ENCODE measurements around the gene XYLT1. TPM values are rescaled to one million over a fixed set of nuclear protein-coding genes. Genes with fewer than 3 reads are reported as not detected.

The XYLT1 gene
- total and polyA plus RNA-seq, 4 experiments from 2014 or later: 1.4 to 48.5 (median 24.5) TPM

DNA sequence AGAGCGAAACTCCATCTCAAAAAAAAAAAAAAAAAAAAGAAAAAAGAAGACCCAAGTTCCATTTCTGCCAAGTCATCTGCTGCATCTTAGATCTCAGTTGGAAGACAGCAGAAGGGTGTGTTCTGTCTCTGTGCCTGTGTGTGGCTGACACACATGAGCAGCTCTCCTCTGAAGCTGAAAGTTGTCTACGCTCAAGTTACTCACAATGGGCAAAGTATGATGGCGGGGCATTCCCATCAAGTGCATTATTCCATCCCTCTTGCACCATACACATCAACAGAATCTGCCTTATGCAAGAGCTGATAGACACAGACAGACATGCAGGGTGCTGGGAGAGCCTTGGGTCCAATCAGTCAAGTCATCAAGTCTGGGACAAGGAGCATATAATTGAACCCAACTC is 402.2 kb downstream of the XYLT1 start:
- CTCF ChIA-PET (ENCODE audit: partially characterized antibody): no interaction called here
- H3K27me3 ChIP-seq (ENCODE audit: insufficient read depth, low read length): no peaks in the 10 kb centered on the region
- H3K4me1 ChIP-seq (ENCODE audit: insufficient read depth, low read length): peaks cover 12% of the 10 kb centered on the region
- no peak overlapping the region for H3K4me3 ChIP-seq (ENCODE audit: low read length in 2 of 2)
- Mint-ChIP-seq H3K9me3 (no peaks in the 10 kb centered on the region), H3K4me3 (no peak overlapping the region), H3K4me1 (peaks cover 15 to 21% (median 17%) of the 10 kb centered on the region in 4 donors), H3K27me3 (no peaks in the 10 kb centered on the region), H3K36me3 (no peaks in the 10 kb centered on the region), H3K27ac (peak overlapping the region in 1 of 7 donors; percentile 27)
- no peak overlapping the region for H3K27ac ChIP-seq (ENCODE audit: low read depth, low read length)
- H3K36me3 ChIP-seq (ENCODE audit: insufficient read depth, low read length): no peaks in the 10 kb centered on the region
- no peak for DNase-seq
- no peaks in the 10 kb centered on the region for H3K9me3 ChIP-seq (ENCODE audit: control insufficient read depth in 1 of 2, low read length in 2 of 2)
- intact Hi-C loops (cut with micrococcal nuclease): no loop called here
- POLR2A ChIA-PET (ENCODE audit: partially characterized antibody): no interaction called here

DNA sequence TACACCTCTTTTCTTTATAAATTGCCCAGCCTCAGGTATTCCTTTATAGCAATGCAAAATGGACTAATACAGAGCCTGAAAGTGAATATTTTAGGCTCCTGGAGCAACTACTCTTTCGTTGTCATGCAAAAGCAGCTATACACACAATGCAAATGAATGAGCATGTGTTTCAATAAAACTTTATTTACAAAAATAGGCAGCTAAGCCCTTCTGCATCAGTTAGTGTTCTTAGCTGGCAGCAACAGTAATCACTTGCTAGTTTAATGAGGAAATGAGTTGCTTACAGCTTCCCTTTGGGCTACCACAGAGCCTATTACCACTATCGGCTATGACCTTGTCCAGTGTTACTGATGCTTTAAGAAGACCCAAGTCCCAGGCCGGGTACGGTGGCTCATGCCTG is 402.9 kb downstream of the XYLT1 start:
- Histone ChIP-seq H3K4me3 (ENCODE audit: low read length in 2 of 2) (no peak overlapping the region), H3K27me3 (ENCODE audit: insufficient read depth, low read length) (no peaks in the 10 kb centered on the region), H3K36me3 (ENCODE audit: insufficient read depth, low read length) (no peaks in the 10 kb centered on the region), H3K4me1 (ENCODE audit: insufficient read depth, low read length) (peaks cover 12% of the 10 kb centered on the region), H3K27ac (ENCODE audit: low read depth, low read length) (no peak overlapping the region), H3K9me3 (ENCODE audit: control insufficient read depth in 1 of 2, low read length in 2 of 2) (no peaks in the 10 kb centered on the region)
- CTCF ChIA-PET (ENCODE audit: partially characterized antibody): no interaction called here
- Mint-ChIP-seq H3K4me1 (peaks cover 15 to 21% (median 17%) of the 10 kb centered on the region in 4 donors), H3K27me3 (no peaks in the 10 kb centered on the region), H3K27ac (peak overlapping the region in 1 of 7 donors; percentile 26), H3K36me3 (no peaks in the 10 kb centered on the region), H3K4me3 (no peak overlapping the region), H3K9me3 (no peaks in the 10 kb centered on the region)
- no peak for DNase-seq
- intact Hi-C loops (cut with micrococcal nuclease): no loop called here
- POLR2A ChIA-PET (ENCODE audit: partially characterized antibody): no interaction called here

DNA sequence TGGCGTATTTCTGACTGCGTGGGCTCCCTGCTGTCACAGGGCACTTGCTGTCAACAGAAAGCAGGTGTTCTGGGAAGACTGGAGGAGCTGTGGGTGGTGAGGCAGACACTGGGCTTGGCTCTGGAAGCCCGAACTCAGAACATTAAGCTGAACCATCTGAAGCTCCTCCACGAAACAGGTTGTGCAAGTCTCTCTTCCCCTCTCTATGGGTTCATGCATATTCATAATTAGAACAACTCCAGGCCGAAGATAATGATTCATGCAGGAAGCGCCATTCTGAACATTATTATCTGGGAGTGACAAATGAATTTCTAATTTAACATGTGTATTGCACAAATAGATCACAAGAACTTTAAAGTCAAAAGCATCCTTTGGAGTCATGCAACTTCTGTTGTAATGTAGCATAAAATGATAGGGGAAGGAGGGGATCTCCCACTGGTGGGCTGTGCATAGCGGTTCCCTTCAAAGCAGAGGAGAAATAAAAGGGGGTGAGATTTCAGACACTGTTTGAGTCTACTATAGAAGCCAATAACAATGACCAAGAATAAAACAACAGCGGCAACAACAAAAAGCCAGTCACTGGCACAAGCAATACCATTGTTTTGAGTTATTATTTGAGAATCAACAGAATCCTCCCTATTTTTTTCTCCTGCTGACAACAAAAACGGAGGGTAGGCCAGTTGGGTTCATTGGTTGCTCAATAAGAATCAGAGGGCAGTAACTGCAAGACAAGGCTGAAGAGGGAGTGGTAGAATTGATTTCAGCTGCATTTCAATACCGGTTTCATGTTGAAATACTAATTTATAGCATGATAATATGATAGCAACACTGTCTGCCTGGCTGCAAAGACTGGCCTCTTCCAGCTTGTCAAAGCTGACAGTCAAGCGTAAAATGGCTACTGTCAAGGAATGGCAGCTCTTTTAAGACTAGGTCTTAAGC is 407.3 kb downstream of the XYLT1 start:
- DNase-seq: no peak
- ChIA-PET POLR2A (ENCODE audit: partially characterized antibody) (no interaction called here), CTCF (ENCODE audit: partially characterized antibody) (no interaction called here)
- intact Hi-C loops (cut with micrococcal nuclease): no loop called here
- no peaks in the 10 kb centered on the region for H3K9me3 Mint-ChIP-seq
- Histone ChIP-seq H3K27me3 (ENCODE audit: insufficient read depth, low read length) (no peaks in the 10 kb centered on the region), H3K4me1 (ENCODE audit: insufficient read depth, low read length) (no peaks in the 10 kb centered on the region), H3K9me3 (ENCODE audit: control insufficient read depth in 1 of 2, low read length in 2 of 2) (no peaks in the 10 kb centered on the region), H3K36me3 (ENCODE audit: insufficient read depth, low read length) (no peaks in the 10 kb centered on the region), H3K27ac (ENCODE audit: low read depth, low read length) (no peak overlapping the region), H3K4me3 (ENCODE audit: low read length in 2 of 2) (no peak overlapping the region)
- H3K4me3 Mint-ChIP-seq: no peak overlapping the region
- peak overlapping the region in 2 of 7 donors; percentile 24 to 43 for H3K27ac Mint-ChIP-seq
- H3K4me1 Mint-ChIP-seq: peaks cover 0 to 3% (median 0%) of the 10 kb centered on the region in 4 donors
- H3K27me3 Mint-ChIP-seq: no peaks in the 10 kb centered on the region
- H3K36me3 Mint-ChIP-seq: peaks cover 0 to 4% of the 10 kb centered on the region in 2 donors

DNA sequence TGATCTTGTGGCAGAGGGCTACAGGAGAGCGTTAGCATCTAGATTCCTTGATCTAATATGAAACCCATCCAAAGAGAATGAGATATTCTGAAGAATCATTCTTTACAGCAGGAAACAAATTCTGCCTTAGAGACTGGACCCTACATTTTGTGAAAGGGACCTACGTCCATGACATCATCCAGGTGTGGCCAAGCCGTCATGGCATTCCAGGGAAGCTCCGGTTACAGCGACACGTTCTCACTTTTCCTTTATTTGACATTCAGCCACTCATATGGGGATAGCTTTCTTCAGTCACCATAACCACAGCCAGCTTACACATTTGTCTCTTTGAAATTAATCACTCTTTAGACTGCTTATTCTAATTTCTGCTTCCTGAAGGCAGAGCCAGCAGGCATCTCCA is 408.1 kb downstream of the XYLT1 start:
- H3K27ac ChIP-seq (ENCODE audit: low read depth, low read length): no peak overlapping the region
- Mint-ChIP-seq H3K27me3 (no peaks in the 10 kb centered on the region), H3K9me3 (no peaks in the 10 kb centered on the region), H3K36me3 (peaks cover 0 to 4% of the 10 kb centered on the region in 2 donors), H3K27ac (peak overlapping the region in 1 of 7 donors; percentile 44), H3K4me3 (no peak overlapping the region), H3K4me1 (peaks cover 0 to 3% (median 0%) of the 10 kb centered on the region in 4 donors)
- CTCF ChIA-PET (ENCODE audit: partially characterized antibody): no interaction called here
- no peak for DNase-seq
- intact Hi-C loops (cut with micrococcal nuclease): no loop called here
- H3K27me3 ChIP-seq (ENCODE audit: insufficient read depth, low read length): no peaks in the 10 kb centered on the region
- no peaks in the 10 kb centered on the region for H3K36me3 ChIP-seq (ENCODE audit: insufficient read depth, low read length)
- POLR2A ChIA-PET (ENCODE audit: partially characterized antibody): no interaction called here
- no peaks in the 10 kb centered on the region for H3K9me3 ChIP-seq (ENCODE audit: control insufficient read depth in 1 of 2, low read length in 2 of 2)
- H3K4me1 ChIP-seq (ENCODE audit: insufficient read depth, low read length): no peaks in the 10 kb centered on the region
- no peak overlapping the region for H3K4me3 ChIP-seq (ENCODE audit: low read length in 2 of 2)

DNA sequence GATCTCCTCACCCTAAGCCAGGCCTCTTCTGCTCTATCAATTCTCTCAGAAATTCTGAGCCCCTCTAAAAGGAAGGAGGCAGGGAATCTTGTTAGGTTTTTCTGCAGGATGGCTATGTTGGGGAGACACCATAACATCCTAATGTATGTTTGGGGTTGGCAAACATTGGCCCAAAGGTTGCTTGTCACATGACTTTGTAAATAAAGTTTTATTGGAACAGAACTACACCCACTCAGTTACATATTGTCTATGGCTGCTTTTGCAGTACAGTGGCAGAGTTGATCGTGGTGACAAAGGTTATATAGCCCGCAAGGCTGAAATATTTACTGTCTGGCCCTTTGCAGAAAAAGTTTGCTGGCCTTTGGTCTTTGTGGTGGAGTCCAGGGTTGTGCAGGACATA is 409.4 kb downstream of the XYLT1 start:
- Histone ChIP-seq H3K27ac (ENCODE audit: low read depth, low read length) (no peak overlapping the region), H3K4me1 (ENCODE audit: insufficient read depth, low read length) (no peaks in the 10 kb centered on the region), H3K9me3 (ENCODE audit: control insufficient read depth in 1 of 2, low read length in 2 of 2) (no peaks in the 10 kb centered on the region), H3K27me3 (ENCODE audit: insufficient read depth, low read length) (no peaks in the 10 kb centered on the region), H3K36me3 (ENCODE audit: insufficient read depth, low read length) (no peaks in the 10 kb centered on the region), H3K4me3 (ENCODE audit: low read length in 2 of 2) (no peak overlapping the region)
- POLR2A ChIA-PET (ENCODE audit: partially characterized antibody): no interaction called here
- intact Hi-C loops (cut with micrococcal nuclease): no loop called here
- peaks cover 0 to 4% of the 10 kb centered on the region in 2 donors for H3K36me3 Mint-ChIP-seq
- H3K4me1 Mint-ChIP-seq: peaks cover 0 to 3% (median 0%) of the 10 kb centered on the region in 4 donors
- no peaks in the 10 kb centered on the region for H3K9me3 Mint-ChIP-seq
- CTCF ChIA-PET (ENCODE audit: partially characterized antibody): no interaction called here
- H3K27ac Mint-ChIP-seq: no peak overlapping the region
- no peak for DNase-seq
- H3K4me3 Mint-ChIP-seq: no peak overlapping the region
- H3K27me3 Mint-ChIP-seq: no peaks in the 10 kb centered on the region

GRCh38 chr16:17058471-17058870 is 412.3 kb downstream of the XYLT1 start:
- Histone ChIP-seq H3K4me1 (ENCODE audit: insufficient read depth, low read length) (no peaks in the 10 kb centered on the region), H3K36me3 (ENCODE audit: insufficient read depth, low read length) (no peaks in the 10 kb centered on the region), H3K4me3 (ENCODE audit: low read length in 2 of 2) (no peak overlapping the region), H3K27ac (ENCODE audit: low read depth, low read length) (no peak overlapping the region), H3K27me3 (ENCODE audit: insufficient read depth, low read length) (no peaks in the 10 kb centered on the region), H3K9me3 (ENCODE audit: control insufficient read depth in 1 of 2, low read length in 2 of 2) (no peaks in the 10 kb centered on the region)
- peaks cover 0 to 4% of the 10 kb centered on the region in 2 donors for H3K36me3 Mint-ChIP-seq
- DNase-seq: no peak
- peaks cover 0 to 5% (median under 1%) of the 10 kb centered on the region in 8 donors for H3K9me3 Mint-ChIP-seq
- no peak overlapping the region for H3K27ac Mint-ChIP-seq
- ChIA-PET CTCF (ENCODE audit: partially characterized antibody) (no interaction called here), POLR2A (ENCODE audit: partially characterized antibody) (no interaction called here)
- peaks cover 0 to 3% (median 0%) of the 10 kb centered on the region in 4 donors for H3K4me1 Mint-ChIP-seq
- H3K27me3 Mint-ChIP-seq: peaks cover 0 to 2% of the 10 kb centered on the region in 2 donors
- intact Hi-C loops (cut with micrococcal nuclease): no loop called here
- no peak overlapping the region for H3K4me3 Mint-ChIP-seq

- peaks cover 0 to 3% of the 10 kb centered on the region in 2 donors for H3K27me3 Mint-ChIP-seq
- Histone ChIP-seq H3K27me3 (ENCODE audit: insufficient read depth, low read length) (no peaks in the 10 kb centered on the region), H3K36me3 (ENCODE audit: insufficient read depth, low read length) (no peaks in the 10 kb centered on the region), H3K27ac (ENCODE audit: low read depth, low read length) (no peak overlapping the region), H3K4me1 (ENCODE audit: insufficient read depth, low read length) (no peaks in the 10 kb centered on the region), H3K4me3 (ENCODE audit: low read length in 2 of 2) (no peak overlapping the region), H3K9me3 (ENCODE audit: control insufficient read depth in 1 of 2, low read length in 2 of 2) (no peaks in the 10 kb centered on the region)
- DNase-seq: no peak
- no peak overlapping the region for H3K4me3 Mint-ChIP-seq
- ChIA-PET POLR2A (ENCODE audit: partially characterized antibody) (no interaction called here), CTCF (ENCODE audit: partially characterized antibody) (no interaction called here)
- H3K36me3 Mint-ChIP-seq: peaks cover 7 to 8% of the 10 kb centered on the region in 2 donors
- peak overlapping the region in 1 of 7 donors; percentile 57 for H3K27ac Mint-ChIP-seq
- intact Hi-C loops (cut with micrococcal nuclease): no loop called here
- peaks cover 0 to 3% (median 0%) of the 10 kb centered on the region in 4 donors for H3K4me1 Mint-ChIP-seq
- peaks cover 0 to 16% (median 10%) of the 10 kb centered on the region in 8 donors for H3K9me3 Mint-ChIP-seq
These were observed 414.1 kb downstream of the XYLT1 start for GRCh38 chr16:17056666-17057065.
